HG03135 (cell line): ENCODE measurements around the gene EBPL.
A peak's percentile ranks its signal among the peaks of the same experiment; 100 is the strongest.

ENCODE experiments used
- ATAC-seq: cut with Tn5 transposase; IDR thresholded peaks from one replicate; pipeline ENCODE4 v1.9.1; 2021; ENCODE audit warnings: mild to moderate bottlenecking, moderate library complexity; ENCODE audit not compliant: unreplicated experiment

The EBPL gene

DNA sequence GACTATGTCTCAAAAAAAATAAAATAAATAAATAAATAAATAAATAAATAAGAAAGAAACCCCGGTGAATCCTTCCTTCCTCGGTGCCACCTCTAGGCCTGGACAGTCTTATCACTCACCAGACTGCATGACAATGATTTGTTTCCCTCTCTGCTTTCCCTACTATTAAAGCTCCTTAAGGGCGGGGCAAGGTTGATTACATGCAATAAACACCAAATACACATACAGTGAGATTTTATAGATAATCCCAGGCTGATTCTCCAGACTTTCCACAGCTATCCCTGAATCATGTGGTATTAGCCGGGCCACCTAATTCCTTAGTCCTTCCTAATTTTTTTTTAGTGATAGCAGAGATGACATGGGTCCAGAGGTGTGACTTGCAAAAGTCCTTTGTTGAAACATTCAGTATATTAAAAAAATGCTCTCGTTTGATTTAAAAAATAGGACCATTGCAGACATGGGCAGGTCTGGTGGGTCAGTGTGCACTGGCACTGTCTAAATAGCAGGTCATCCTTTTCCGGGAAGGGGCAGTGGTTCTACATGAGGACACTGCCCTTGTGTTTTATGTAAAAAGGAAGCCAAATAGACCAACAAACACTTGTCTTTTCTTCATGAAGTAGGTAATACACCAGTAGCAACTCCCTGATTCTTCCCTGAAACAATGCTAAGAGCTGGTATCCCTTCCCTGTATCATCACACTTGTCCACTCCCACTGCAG lies 14.5 kb downstream of the EBPL start:
- no peak for ATAC-seq

- no peak for ATAC-seq
Observed at GRCh38 chr13:49670828-49671227, 20.5 kb downstream of the EBPL start.

DNA sequence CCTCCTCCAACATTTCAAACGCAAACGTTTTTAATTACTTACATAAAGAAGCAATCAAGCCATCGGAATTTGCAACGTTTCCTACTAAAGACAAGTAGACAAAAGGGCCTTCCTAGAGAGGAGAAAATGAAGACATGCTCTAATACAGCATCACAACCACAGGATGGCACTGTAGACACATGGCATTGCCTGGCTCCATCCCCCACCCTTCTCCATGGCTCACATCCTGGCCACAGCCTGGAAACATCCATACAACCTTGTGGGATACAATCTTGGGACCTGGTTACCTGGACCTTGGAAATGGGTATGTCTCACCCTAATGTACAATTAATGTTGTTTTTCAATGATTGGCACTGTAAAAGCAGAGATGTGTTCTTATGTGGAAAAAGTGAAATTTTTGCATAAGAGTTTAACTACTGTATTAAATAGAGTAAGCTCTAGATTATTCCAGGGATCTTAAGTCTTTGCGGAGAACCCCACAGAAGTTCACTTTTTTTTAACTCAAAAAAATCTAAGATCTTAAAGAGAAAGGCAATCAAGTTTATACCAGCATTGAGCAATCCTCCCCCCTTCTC lies 21.5 kb downstream of the EBPL start:
- no peak for ATAC-seq

GRCh38 chr13:49667773-49668172 lies 23.5 kb downstream of the EBPL start:
- no peak for ATAC-seq

GRCh38 chr13:49664606-49665005 lies 26.7 kb downstream of the EBPL start:
- no peak for ATAC-seq

- ATAC-seq: no peak
Observed at GRCh38 chr13:49657241-49657641, 34.0 kb downstream of the EBPL start.

GRCh38 chr13:49655906-49656305 lies 35.4 kb downstream of the EBPL start:
- no peak for ATAC-seq

GRCh38 chr13:49654011-49654410 lies 37.3 kb downstream of the EBPL start:
- ATAC-seq: no peak

- no peak for ATAC-seq
Observed at GRCh38 chr13:49653478-49653877, 37.8 kb downstream of the EBPL start.

- ATAC-seq: peak; percentile 60
Observed at GRCh38 chr13:49652355-49653305, 38.7 kb downstream of the EBPL start.

- no peak for ATAC-seq
Observed at GRCh38 chr13:49651570-49652354, 39.5 kb downstream of the EBPL start.

DNA sequence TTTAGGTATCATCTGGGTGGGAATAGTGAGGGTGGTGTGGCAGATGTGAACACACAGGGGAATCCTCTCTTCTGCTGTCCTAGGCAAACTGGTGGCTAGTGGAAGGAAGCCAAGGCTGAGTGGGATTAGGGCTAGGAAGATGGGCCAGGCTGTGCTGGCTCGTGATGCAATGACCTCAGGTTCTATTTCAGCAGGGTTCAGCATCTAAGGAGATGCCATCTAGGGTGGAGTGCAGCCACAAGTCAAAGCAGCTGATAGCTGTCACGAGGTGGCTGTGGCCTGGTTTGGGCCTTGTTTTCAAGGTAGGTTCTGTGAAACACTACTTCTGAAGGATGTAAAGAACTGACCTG lies 41.3 kb downstream of the EBPL start:
- no peak for ATAC-seq

DNA sequence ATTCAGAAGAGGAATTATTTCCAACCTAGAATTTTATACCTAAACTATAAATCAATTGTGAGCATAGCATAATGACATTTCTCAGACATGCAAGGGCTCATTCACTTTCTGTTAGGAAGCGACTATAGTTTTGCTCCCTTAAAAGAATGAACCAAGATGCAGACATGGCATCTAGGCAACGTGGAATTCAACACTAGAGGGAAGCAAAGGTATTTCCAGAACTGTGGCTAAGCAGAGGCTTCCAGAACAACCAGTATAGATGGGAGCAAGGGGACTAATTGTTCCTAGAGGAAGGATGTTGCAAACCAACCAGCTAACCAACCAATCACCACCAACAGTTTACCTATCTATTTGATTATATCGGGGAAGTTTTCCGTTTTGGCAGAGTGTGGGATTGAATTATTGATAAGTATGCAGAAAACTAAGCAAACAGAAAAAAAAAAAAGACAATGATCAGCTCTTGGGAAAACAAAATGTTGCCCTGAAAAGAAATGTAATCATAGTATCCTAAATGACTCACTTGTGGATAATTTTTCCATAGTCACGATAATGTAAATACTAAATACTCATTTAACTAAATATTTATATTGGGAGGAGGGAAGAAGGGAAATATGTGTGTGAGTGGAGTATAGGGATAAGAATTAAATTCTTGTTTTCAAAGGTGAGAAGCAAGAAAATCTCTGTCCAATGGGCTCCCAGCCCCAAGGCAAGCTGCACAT lies 41.9 kb downstream of the EBPL start:
- no peak for ATAC-seq

DNA sequence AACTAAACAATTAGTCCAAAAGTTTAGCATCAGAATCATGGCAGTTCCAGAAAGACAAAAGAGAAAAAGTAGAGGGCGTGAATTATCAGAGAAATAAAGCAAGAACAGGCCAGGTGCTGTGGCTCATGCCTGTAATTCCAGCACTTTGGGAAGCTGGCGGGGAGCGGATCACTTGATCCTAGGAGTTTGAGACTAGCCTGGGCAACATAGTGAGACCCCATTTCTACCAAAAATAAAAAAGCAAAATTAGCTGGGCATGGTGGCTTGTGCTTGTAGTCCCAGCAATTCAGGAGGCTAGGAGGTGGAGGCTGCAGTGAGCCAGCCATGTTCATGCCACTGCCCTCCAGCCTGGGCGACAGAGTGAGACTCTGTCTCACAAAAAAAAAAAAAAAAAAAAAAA lies 44.6 kb downstream of the EBPL start:
- ATAC-seq: no peak

DNA sequence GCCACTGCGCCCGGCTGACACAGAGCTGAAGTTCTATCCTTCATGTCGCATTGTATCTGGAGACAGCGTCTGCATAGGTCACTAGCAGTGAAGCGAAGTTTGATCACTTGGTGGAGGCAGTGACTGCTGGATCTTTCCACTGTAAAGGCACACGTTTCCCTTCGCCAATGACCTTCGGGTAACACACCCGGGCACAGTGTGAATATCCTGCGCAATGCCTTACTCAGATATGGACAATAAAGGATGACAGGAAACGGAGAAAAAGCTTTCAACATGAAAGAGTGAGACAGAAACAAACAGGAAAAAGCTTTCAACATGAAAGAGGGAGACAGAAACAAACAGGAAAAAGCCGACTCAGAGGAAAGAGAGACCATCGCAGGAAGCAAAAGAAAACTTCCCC lies 45.8 kb downstream of the EBPL start:
- no peak for ATAC-seq

DNA sequence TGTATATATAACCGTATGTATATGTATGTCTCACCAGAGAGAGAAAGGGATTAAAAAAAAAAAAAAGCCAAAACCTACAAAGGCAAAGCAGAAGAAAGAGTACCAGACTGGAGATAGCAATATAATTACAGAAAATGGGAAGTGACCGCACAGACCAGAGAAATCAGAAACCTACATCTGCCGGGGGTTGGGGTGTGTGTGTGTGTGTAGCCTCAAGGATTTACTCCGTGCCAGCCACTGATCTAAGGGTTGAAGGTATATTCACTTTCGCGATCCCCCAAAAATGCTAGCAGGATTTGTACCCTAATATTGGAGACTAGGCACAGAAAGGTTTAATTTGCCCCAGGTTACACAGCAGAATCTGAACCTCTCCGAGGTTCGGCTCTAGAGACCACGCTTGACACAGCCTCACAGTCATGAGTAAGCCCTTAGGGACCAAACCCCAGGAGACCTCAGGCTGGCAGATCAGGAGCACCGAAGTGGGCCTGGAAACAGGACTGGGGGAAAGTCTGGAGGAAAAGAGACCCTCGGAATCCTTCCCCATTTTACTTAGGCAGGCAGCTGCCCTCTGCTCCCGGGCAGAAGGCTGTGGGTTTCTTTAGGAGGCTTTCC lies 48.1 kb downstream of the EBPL start:
- no peak for ATAC-seq

- no peak for ATAC-seq
Observed at GRCh38 chr13:49641801-49642291, 49.4 kb downstream of the EBPL start.

DNA sequence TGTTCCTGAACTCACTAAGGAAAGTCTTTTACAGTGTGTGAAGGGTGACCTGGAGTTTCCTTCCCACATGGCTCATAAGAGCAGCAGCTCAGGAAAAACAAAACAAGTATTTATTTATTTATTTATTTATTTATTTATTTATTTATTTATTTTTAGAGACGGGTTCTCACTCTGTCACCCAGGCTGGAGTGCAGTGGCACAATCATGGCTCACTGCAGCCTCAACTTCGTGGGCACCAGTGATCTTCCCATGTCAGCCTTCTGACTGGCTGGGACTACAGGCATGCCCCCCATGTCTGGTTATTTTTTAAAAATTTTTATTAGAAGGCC lies 52.6 kb downstream of the EBPL start:
- no peak for ATAC-seq

- no peak for ATAC-seq
Observed at GRCh38 chr13:49638030-49638743, 53.1 kb downstream of the EBPL start.
